Aorta (tissue), 5 donors: ENCODE results near the gene WWOX. TPM values are rescaled to one million over a fixed set of nuclear protein-coding genes. Genes with fewer than 3 reads are reported as not detected.

Experiments used
- ATAC-seq: fragments of 200-7000 bp; cut with Tn5 transposase; one replicate; pipeline ENCODE4 v1.9.1; 2022; ENCODE audit warnings: moderate library complexity; ENCODE audit not compliant: low FRiP score
- DNase-seq, 2 donors: peaks; one replicate each; pipeline ENCODE4 v3.0.0-alpha.2; 2020
- H3K27ac ChIP-seq, 2 donors: one replicate each; pipeline ENCODE4 v1.5.1; 2013; ENCODE audit warnings: low read length in 2 of 2, mild to moderate bottlenecking in 2 of 2, moderate library complexity in 2 of 2, control low read depth in 1 of 2, inconsistent platforms in 1 of 2, low read depth in 1 of 2
- H3K27me3 ChIP-seq, 2 donors: one replicate each; pipeline ENCODE4 v1.6.1; 2013; ENCODE audit warnings: control low read depth in 1 of 2, low read length in 1 of 2, mild to moderate bottlenecking in 1 of 2, moderate library complexity in 1 of 2; ENCODE audit not compliant: insufficient read depth in 2 of 2, control insufficient read depth in 1 of 2
- H3K36me3 ChIP-seq, 2 donors: one replicate each; pipeline ENCODE4 v1.6.1; 2013; ENCODE audit warnings: control low read depth in 1 of 2, low read length in 1 of 2, mild to moderate bottlenecking in 1 of 2; ENCODE audit not compliant: insufficient read depth in 2 of 2, control insufficient read depth in 1 of 2
- H3K4me1 ChIP-seq, 2 donors: one replicate each; pipeline ENCODE4 v1.6.1; 2013; ENCODE audit warnings: low read length in 2 of 2, control low read depth in 1 of 2, mild to moderate bottlenecking in 1 of 2, moderate library complexity in 1 of 2; ENCODE audit not compliant: insufficient read depth in 2 of 2, control insufficient read depth in 1 of 2
- H3K4me3 ChIP-seq, 2 donors: one replicate each; pipeline ENCODE4 v1.5.1; 2013; ENCODE audit warnings: low read length in 2 of 2, control low read depth in 1 of 2, mild to moderate bottlenecking in 1 of 2
- H3K9me3 ChIP-seq: one replicate; pipeline ENCODE4 v1.6.1; 2013; ENCODE audit warnings: mild to moderate bottlenecking, low read length; ENCODE audit not compliant: control insufficient read depth
- WGBS, 2 donors: extraction: QIAGEN DNeasy Blood & Tissue Kit; methylation state at CpG; one replicate each; pipeline ENCODE4 v1.1.7; 2013; 5-methylcytosine and 5-hydroxymethylcytosine counted together
- intact Hi-C, 2 donors: fragments of 100-400 bp; cut with DNase I; formaldehyde crosslinking; loops; one replicate each; pipeline versions ENCODE4 v1.14.2 to v1.15.0; 2022
- polyA plus RNA-seq, 2 donors: library from polyadenylated mRNA; stranded (reverse); fragments of 200-250 nt; gene quantifications; one replicate each; pipeline ENCODE4 v1.2.3, GENCODE V29; 2013
- total RNA-seq, 2 donors: library from RNA; stranded (reverse); fragmentation: NEBNext Ultra II Directional; extraction: Animal tissue kit (Norgen Biotek cat#: 25700); gene quantifications; one replicate each; pipeline ENCODE4 v1.2.1, GENCODE V29; 2021
- donor health status: healthy with polysubstance abuse.
- donor health status: Bipolar disorder and iron deficiency.
- donor health status: DM: no; HTN: no; CAD: no.
- donor health status: DM: no; HTN: no; CAD: no.
- donor health status: DM: yes; HTN: yes; CAD: no.

The WWOX gene
- total and polyA plus RNA-seq, 4 donors = 11.2 to 30.9 (median 14.6) TPM

DNA sequence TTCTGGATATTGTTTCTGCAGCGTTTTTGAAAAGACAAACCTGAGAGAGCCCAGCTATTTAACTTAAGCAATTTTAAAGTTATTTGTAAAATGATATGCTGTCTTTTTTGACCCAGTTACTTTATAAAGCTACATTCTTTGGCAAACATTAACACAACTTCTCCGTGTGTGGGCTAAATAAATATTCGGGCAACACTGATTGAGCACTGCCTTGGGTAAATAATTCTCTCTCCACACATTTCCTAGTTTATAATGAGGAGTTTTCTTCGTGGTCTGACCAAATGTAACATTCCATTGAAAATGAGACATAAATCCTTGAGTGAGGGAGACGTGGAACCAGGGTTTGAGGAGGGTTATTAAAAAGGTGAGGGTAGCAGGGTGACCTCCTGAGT lies 142.8 kb downstream of the WWOX start:
- no peak for ATAC-seq
- intact Hi-C loops = no loop called here
- WGBS, 2 donors = 2 to 6% methylated on average over 5 of the region's 5 CpGs
- H3K4me3 ChIP-seq = no peak overlapping the region
- H3K36me3 ChIP-seq = no peaks in the 10 kb centered on the region
- no peak overlapping the region for H3K27ac ChIP-seq
- DNase-seq = no peak
- H3K27me3 ChIP-seq = no peaks in the 10 kb centered on the region
- no peaks in the 10 kb centered on the region for H3K9me3 ChIP-seq
- H3K4me1 ChIP-seq = no peaks in the 10 kb centered on the region

DNA sequence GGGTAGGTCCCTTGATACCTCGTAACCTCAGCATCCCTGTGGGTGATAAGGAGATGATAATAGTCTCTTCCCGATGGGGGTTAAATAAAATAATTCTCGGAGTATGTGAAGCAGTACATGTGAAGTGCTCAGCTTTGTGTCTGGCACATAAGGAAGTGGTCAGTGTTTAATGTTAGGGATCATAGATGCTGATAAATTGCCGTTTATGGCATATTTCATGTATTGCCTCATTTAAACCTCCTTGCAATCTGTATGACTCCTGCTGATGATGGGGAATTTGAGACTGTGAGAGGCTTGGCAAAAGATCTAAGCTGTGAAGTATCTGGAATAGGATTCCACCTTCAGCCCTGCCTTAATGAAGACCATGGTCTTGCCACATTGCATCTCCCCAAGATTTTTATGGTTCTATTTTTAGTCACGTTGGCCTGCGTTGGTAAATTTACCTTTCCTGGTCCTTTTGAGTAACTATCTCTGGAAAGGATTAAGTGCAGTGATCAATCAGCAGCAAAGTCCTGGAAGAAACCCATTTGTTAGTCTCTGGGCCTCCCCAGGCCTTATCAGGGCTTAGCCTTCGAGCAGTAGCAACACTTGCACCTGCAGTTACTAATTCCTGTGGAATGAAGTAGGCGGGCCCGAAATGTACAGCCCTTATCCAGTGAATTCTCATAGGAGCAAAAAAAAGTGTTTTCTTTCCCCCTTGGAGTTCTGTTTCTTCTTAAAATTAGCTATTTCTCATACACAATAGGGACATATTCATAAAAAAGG lies 144.9 kb downstream of the WWOX start:
- intact Hi-C loops = no loop called here
- Histone ChIP-seq H3K4me1 (no peaks in the 10 kb centered on the region), H3K27me3 (no peaks in the 10 kb centered on the region), H3K36me3 (no peaks in the 10 kb centered on the region), H3K9me3 (no peaks in the 10 kb centered on the region), H3K27ac (no peak overlapping the region), H3K4me3 (no peak overlapping the region)
- no peak for DNase-seq
- no peak for ATAC-seq
- WGBS, 2 donors = 92 to 94% methylated on average over 9 of the region's 9 CpGs

- Histone ChIP-seq H3K36me3 (no peaks in the 10 kb centered on the region), H3K4me3 (no peak overlapping the region), H3K4me1 (no peaks in the 10 kb centered on the region), H3K27ac (no peak overlapping the region), H3K9me3 (no peaks in the 10 kb centered on the region), H3K27me3 (no peaks in the 10 kb centered on the region)
- DNase-seq (no peak), ATAC-seq (no peak)
- intact Hi-C loops = no loop called here
- 77 to 87% methylated on average over 9 of the region's 9 CpGs for WGBS, 2 donors
Observed at GRCh38 chr16:78246559-78246958, 147.1 kb downstream of the WWOX start.

DNA sequence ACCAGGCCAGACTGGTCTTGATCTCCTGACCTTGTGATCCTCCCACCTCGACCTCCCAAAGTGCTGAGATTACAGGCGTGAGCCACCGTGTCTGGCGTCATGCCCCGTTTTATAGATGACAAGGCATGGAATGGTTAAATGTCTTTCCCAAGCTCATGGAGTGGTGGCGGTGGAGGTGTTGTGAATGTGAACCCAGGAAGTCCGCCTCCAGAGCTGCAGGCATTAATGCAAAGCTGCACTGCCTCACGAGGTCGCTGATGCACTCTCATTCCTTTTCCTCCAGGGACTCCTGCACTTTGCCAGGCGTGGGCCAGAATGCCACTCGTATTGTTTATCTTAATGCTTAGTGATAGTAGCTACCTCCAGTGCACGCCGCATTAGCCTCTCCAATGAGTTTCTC lies 149.6 kb downstream of the WWOX start:
- intact Hi-C loops = no loop called here
- Histone ChIP-seq H3K36me3 (no peaks in the 10 kb centered on the region), H3K27me3 (no peaks in the 10 kb centered on the region), H3K27ac (no peak overlapping the region), H3K4me1 (no peaks in the 10 kb centered on the region), H3K9me3 (no peaks in the 10 kb centered on the region), H3K4me3 (no peak overlapping the region)
- 57 to 60% methylated on average over 13 of the region's 13 CpGs for WGBS, 2 donors
- no peak for DNase-seq
- ATAC-seq = no peak

GRCh38 chr16:78249832-78250231 lies 150.4 kb downstream of the WWOX start:
- Histone ChIP-seq H3K4me3 (no peak overlapping the region), H3K36me3 (no peaks in the 10 kb centered on the region), H3K27ac (no peak overlapping the region), H3K4me1 (no peaks in the 10 kb centered on the region), H3K27me3 (no peaks in the 10 kb centered on the region), H3K9me3 (no peaks in the 10 kb centered on the region)
- ATAC-seq = no peak
- intact Hi-C loops = no loop called here
- 94 to 99% methylated on average over 3 of the region's 3 CpGs for WGBS, 2 donors
- no peak for DNase-seq

DNA sequence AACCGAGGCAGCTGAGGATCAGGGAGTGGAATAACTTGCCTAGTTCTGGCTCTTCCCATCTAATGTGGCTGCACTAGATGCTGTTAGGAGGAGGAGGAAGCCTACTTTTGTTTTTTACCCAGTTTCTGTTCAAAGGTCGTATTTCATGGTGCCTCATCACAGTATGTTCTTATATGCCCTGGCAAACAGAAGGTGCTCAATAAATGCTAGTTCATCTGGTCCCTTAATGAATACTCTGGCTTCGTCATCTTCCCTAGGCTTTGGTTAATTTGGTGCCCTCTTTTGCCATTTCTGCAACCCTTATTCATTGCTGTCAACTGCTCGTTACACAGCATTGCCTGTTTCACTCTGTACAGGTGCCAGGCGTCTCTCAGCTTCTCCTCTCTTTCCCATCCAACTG lies 151.7 kb downstream of the WWOX start:
- no peak for ATAC-seq
- Histone ChIP-seq H3K4me1 (no peaks in the 10 kb centered on the region), H3K4me3 (no peak overlapping the region), H3K36me3 (no peaks in the 10 kb centered on the region), H3K27ac (no peak overlapping the region), H3K27me3 (no peaks in the 10 kb centered on the region), H3K9me3 (no peaks in the 10 kb centered on the region)
- intact Hi-C loops = no loop called here
- no peak for DNase-seq
- 96 to 97% methylated on average over 5 of the region's 5 CpGs for whole genome bisulfite sequencing, 2 donors

DNA sequence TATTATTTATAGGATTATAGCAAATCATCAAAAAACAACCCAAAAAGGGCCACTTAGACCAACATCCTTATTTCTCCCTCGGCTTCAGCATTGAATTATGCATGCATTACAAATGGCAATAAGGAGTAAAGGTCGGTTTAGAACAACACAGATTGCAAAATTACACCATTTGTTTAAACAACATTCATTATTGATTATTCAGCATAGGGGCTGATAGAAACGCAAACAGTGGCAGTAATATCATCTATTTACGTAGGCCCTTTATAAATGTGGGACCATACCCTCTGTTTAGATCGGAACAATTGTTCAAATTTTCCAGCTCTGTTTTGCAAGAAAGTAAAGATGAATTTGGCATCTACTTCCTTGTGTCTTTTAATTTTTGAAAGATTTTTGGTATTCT lies 153.3 kb downstream of the WWOX start:
- intact Hi-C loops = no loop called here
- no peaks in the 10 kb centered on the region for H3K4me1 ChIP-seq
- WGBS, 2 donors = 94 to 95% methylated on average over 5 of the region's 5 CpGs
- no peaks in the 10 kb centered on the region for H3K36me3 ChIP-seq
- H3K9me3 ChIP-seq = no peaks in the 10 kb centered on the region
- no peaks in the 10 kb centered on the region for H3K27me3 ChIP-seq
- H3K27ac ChIP-seq = no peak overlapping the region
- no peak overlapping the region for H3K4me3 ChIP-seq
- no peak for ATAC-seq
- DNase-seq = no peak

DNA sequence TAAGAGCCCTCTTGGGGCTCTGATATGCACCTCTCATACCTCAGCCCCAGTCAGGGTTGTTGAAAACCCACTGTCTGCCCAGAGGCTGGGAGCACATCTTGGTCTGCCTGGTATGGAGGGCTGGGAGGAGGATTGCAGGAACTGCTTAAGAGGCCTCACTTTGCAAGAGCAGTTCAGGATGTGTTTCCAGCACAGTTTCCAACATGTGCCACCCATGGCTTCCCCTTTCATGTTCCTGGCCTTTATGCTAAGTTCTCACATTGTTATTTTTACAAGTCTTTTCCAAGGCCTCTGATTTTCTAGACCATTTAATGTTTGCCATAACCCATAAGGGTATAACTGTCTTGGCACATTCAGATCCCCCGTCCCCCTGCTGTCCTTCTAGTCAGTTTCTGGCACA lies 155.4 kb downstream of the WWOX start:
- no peak for DNase-seq
- no peaks in the 10 kb centered on the region for H3K27me3 ChIP-seq
- no peaks in the 10 kb centered on the region for H3K4me1 ChIP-seq
- WGBS, 2 donors = 96 to 97% methylated on average over 1 of the region's 1 CpG
- no peak overlapping the region for H3K4me3 ChIP-seq
- intact Hi-C loops = no loop called here
- ATAC-seq = no peak
- H3K9me3 ChIP-seq = no peaks in the 10 kb centered on the region
- no peaks in the 10 kb centered on the region for H3K36me3 ChIP-seq
- H3K27ac ChIP-seq = no peak overlapping the region

GRCh38 chr16:78256686-78257375 lies 157.4 kb downstream of the WWOX start:
- Histone ChIP-seq H3K27me3 (no peaks in the 10 kb centered on the region), H3K36me3 (no peaks in the 10 kb centered on the region), H3K4me1 (no peaks in the 10 kb centered on the region), H3K4me3 (no peak overlapping the region), H3K27ac (no peak overlapping the region), H3K9me3 (no peaks in the 10 kb centered on the region)
- intact Hi-C loops = no loop called here
- DNase-seq (no peak), ATAC-seq (no peak)
- 96 to 98% methylated on average over 7 of the region's 7 CpGs for WGBS, 2 donors
